GM10847 (cell line): Measurements from ENCODE around the gene TAOK2.

Experiments
- POLR2A ChIP-seq: IDR thresholded peaks from 2 replicates; pipeline ENCODE4 v1.6.1; 2011; ENCODE audit not compliant: insufficient read length; ENCODE audit errors: extremely low read depth

The TAOK2 gene

GRCh38 chr16:29973384-29974246 lies at the start of gene TAOK2:
TAOK2 (plus strand) TSS chr16:29973868; CDS start chr16:29977773, 3,905 bp downstream.
- peak; percentile 82 for TF ChIP-seq POLR2A

- TF ChIP-seq POLR2A = no peak
Observed at GRCh38 chr16:29925105-29925756, 48.4 kb upstream of the TAOK2 start.

- TF ChIP-seq POLR2A = peak; percentile 89
Observed at GRCh38 chr16:29925781-29926710, 47.6 kb upstream of the TAOK2 start, which contains the start of gene KCTD13. KCTD13 (minus strand) TSS chr16:29926226; CDS start chr16:29926033, 193 bp downstream.

GRCh38 chr16:29926711-29927052 lies 47.0 kb upstream of the TAOK2 start:
- TF ChIP-seq POLR2A = no peak

GRCh38 chr16:29927070-29927905 lies 46.4 kb upstream of the TAOK2 start:
- no peak for TF ChIP-seq POLR2A

- no peak for TF ChIP-seq POLR2A
Observed at GRCh38 chr16:29940656-29941055, 33.0 kb upstream of the TAOK2 start.

- TF ChIP-seq POLR2A = no peak
Observed at GRCh38 chr16:29943846-29944799, 29.5 kb upstream of the TAOK2 start.

GRCh38 chr16:29947897-29948296 lies 25.8 kb upstream of the TAOK2 start:
- no peak for TF ChIP-seq POLR2A

GRCh38 chr16:29950806-29951461 lies 22.7 kb upstream of the TAOK2 start:
- no peak for TF ChIP-seq POLR2A

- TF ChIP-seq POLR2A = no peak
Observed at GRCh38 chr16:29951625-29952365, 21.9 kb upstream of the TAOK2 start.

GRCh38 chr16:29958756-29959155 lies 14.9 kb upstream of the TAOK2 start:
- no peak for TF ChIP-seq POLR2A

GRCh38 chr16:29959293-29959692 lies 14.4 kb upstream of the TAOK2 start:
- TF ChIP-seq POLR2A = no peak
